ENCODE data around the gene SPPL2A.
"Not testable (repeated sequence)": the region's sequence is repeated elsewhere in the genome, so short reads cannot be mapped to it uniquely, and the experiment has no call there.

SPPL2A gene

GRCh38 chr15:50767332-50767861 lies 1.9 kb upstream of the SPPL2A start:
- no peak for DNase-seq

GRCh38 chr15:50764461-50765194 lies 878 bp downstream of the SPPL2A start:
- no peak for DNase-seq

GRCh38 chr15:50758712-50759205 lies 6.7 kb downstream of the SPPL2A start:
- no peak for DNase-seq

- no peak for DNase-seq
These were observed 12.0 kb downstream of the SPPL2A start for GRCh38 chr15:50753463-50753862.

GRCh38 chr15:50751394-50751793 lies 14.1 kb downstream of the SPPL2A start:
- no peak for DNase-seq

- no peak for DNase-seq
These were observed 15.2 kb downstream of the SPPL2A start for GRCh38 chr15:50750227-50750705.

- no peak for DNase-seq
These were observed 18.0 kb downstream of the SPPL2A start for GRCh38 chr15:50747523-50747922.

- no peak for DNase-seq
These were observed 20.9 kb downstream of the SPPL2A start for GRCh38 chr15:50744601-50745000.

GRCh38 chr15:50740955-50741354 lies 24.6 kb downstream of the SPPL2A start:
- no peak for DNase-seq

GRCh38 chr15:50736823-50737222 lies 28.7 kb downstream of the SPPL2A start:
- DNase-seq, result no peak

GRCh38 chr15:50735156-50735555 lies 30.4 kb downstream of the SPPL2A start:
- DNase-seq, result no peak

- DNase-seq, result no peak
These were observed 39.2 kb downstream of the SPPL2A start for GRCh38 chr15:50726315-50726714.

- DNase-seq, result no peak
These were observed 46.8 kb downstream of the SPPL2A start for GRCh38 chr15:50718700-50719125.

- no peak for DNase-seq
These were observed 53.5 kb downstream of the SPPL2A start for GRCh38 chr15:50712018-50712417.

GRCh38 chr15:50710585-50710984 lies 54.9 kb downstream of the SPPL2A start:
- no peak for DNase-seq

GRCh38 chr15:50707878-50708427 lies 57.6 kb downstream of the SPPL2A start:
- no peak for DNase-seq

- DNase-seq, result no peak
These were observed 62.7 kb downstream of the SPPL2A start for GRCh38 chr15:50702762-50703334.

- DNase-seq, result no peak
These were observed 67.4 kb downstream of the SPPL2A start for GRCh38 chr15:50698101-50698500.

- no peak for DNase-seq
These were observed 68.3 kb downstream of the SPPL2A start for GRCh38 chr15:50697109-50697797.

- DNase-seq, result not testable (repeated sequence)
These were observed 70.8 kb downstream of the SPPL2A start for GRCh38 chr15:50694634-50695165.

- no peak for DNase-seq
These were observed 78.1 kb downstream of the SPPL2A start for GRCh38 chr15:50687302-50687902.

All from activated T-cell treated with anti-CD3 and anti-CD28 coated beads for 4 hours (primary cell).